ENCODE data around the gene ABCB1. TPM values are rescaled to one million over a fixed set of nuclear protein-coding genes. Genes with fewer than 3 reads are reported as not detected.

The ABCB1 gene
- polyA plus RNA-seq, 1 donor (not counting 4 experiments of a cell fraction or from before 2014, with no cell fraction given), result 0.13 TPM

GRCh38 chr7:87645446-87645845 is 44.8 kb upstream of the ABCB1 start:
- no peak overlapping the region for H2AFZ ChIP-seq (ENCODE audit: control insufficient read depth, low read length)
- no peaks in the 10 kb centered on the region for H3K79me2 ChIP-seq (ENCODE audit: control insufficient read depth, insufficient read depth, low read length)
- H3K9me1 ChIP-seq (ENCODE audit: control insufficient read depth, extremely low read depth, insufficient read depth, low read length), result no peaks in the 10 kb centered on the region
- H3K27me3 ChIP-seq (ENCODE audit: control insufficient read depth, extremely low read depth, insufficient read depth, low read length), result no peaks in the 10 kb centered on the region
- DNase-seq (ENCODE audit: low read depth, low spot score), result no peak
- H3K4me1 ChIP-seq (ENCODE audit: control insufficient read depth, extremely low read depth, insufficient read depth, low read length), result no peaks in the 10 kb centered on the region
- TF ChIP-seq EZH2 (IDR thresholded peaks at IDR 0.05; ENCODE audit: low read length) (no peak), CTCF (optimal IDR thresholded peaks at IDR 0.05 in 1 of 3, IDR thresholded peaks at IDR 0.05 in 1 of 3, conservative IDR thresholded peaks at IDR 0.05 in 1 of 3; ENCODE audit: extremely low read depth in 1 of 3, insufficient read depth in 2 of 3, low read length in 3 of 3) (no peak)
- dilution Hi-C loops (cut with MboI; ENCODE audit: extremely low pct_ligation_motif_present, low sequenced_read_pairs), result no loop called here
- FAIRE-seq, result no peak
- H3K4me2 ChIP-seq (ENCODE audit: control insufficient read depth, extremely low read depth, insufficient read depth, low read depth, low read length), result no peak overlapping the region
- no peaks in the 10 kb centered on the region for H4K20me1 ChIP-seq (ENCODE audit: control insufficient read depth, extremely low read depth, insufficient read depth, low read length)
- H3K9ac ChIP-seq (ENCODE audit: control insufficient read depth, extremely low read depth, insufficient read depth, low read length), result no peak overlapping the region
- H3K36me3 ChIP-seq (ENCODE audit: control insufficient read depth in 2 of 2, extremely low read depth in 1 of 2, insufficient read depth in 2 of 2, low read length in 2 of 2), result no peaks in the 10 kb centered on the region
- H3K4me3 ChIP-seq (ENCODE audit: control insufficient read depth in 2 of 3, extremely low read depth in 1 of 3, insufficient read depth in 2 of 3, low read depth in 1 of 3, low read length in 3 of 3), result no peak overlapping the region
- H3K27ac ChIP-seq (ENCODE audit: control insufficient read depth, insufficient read depth, low read length), result no peak overlapping the region
- no peaks in the 10 kb centered on the region for H3K9me3 ChIP-seq (ENCODE audit: control insufficient read depth, low read depth, low read length)

DNA sequence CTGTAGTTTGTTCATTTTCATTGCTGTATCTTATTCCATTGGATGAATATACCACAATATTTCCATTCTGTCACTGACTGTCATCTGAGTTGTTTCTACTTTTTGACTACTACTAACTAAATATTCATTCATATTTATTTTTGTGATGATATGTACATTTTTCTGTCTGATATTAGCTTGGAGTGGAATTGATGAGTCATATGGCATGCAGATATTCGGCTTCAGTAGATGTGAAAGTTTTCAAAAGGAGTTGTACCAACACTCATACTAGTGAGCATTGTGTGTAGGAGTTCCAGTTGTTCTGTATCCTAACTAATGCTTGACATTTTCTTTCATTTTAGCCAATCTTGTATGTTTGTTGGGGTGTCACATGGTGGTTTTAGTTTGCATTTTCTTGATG is 35.2 kb upstream of the ABCB1 start:
- dilution Hi-C loops (cut with MboI; ENCODE audit: extremely low pct_ligation_motif_present, low sequenced_read_pairs), result no loop called here
- Histone ChIP-seq H4K20me1 (ENCODE audit: control insufficient read depth, extremely low read depth, insufficient read depth, low read length) (no peaks in the 10 kb centered on the region), H3K4me2 (ENCODE audit: control insufficient read depth, extremely low read depth, insufficient read depth, low read depth, low read length) (no peak overlapping the region), H3K4me3 (ENCODE audit: control insufficient read depth in 2 of 3, extremely low read depth in 1 of 3, insufficient read depth in 2 of 3, low read depth in 1 of 3, low read length in 3 of 3) (no peak overlapping the region), H3K27ac (ENCODE audit: control insufficient read depth, insufficient read depth, low read length) (no peak overlapping the region), H3K9ac (ENCODE audit: control insufficient read depth, extremely low read depth, insufficient read depth, low read length) (no peak overlapping the region), H2AFZ (ENCODE audit: control insufficient read depth, low read length) (no peak overlapping the region), H3K9me1 (ENCODE audit: control insufficient read depth, extremely low read depth, insufficient read depth, low read length) (no peaks in the 10 kb centered on the region), H3K4me1 (ENCODE audit: control insufficient read depth, extremely low read depth, insufficient read depth, low read length) (no peaks in the 10 kb centered on the region), H3K36me3 (ENCODE audit: control insufficient read depth in 2 of 2, extremely low read depth in 1 of 2, insufficient read depth in 2 of 2, low read length in 2 of 2) (no peaks in the 10 kb centered on the region), H3K9me3 (ENCODE audit: control insufficient read depth, low read depth, low read length) (no peaks in the 10 kb centered on the region), H3K27me3 (ENCODE audit: control insufficient read depth, extremely low read depth, insufficient read depth, low read length) (no peaks in the 10 kb centered on the region), H3K79me2 (ENCODE audit: control insufficient read depth, insufficient read depth, low read length) (no peaks in the 10 kb centered on the region)
- DNase-seq (ENCODE audit: low read depth, low spot score), result no peak
- FAIRE-seq, result no peak
- TF ChIP-seq CTCF (optimal IDR thresholded peaks at IDR 0.05 in 1 of 3, IDR thresholded peaks at IDR 0.05 in 1 of 3, conservative IDR thresholded peaks at IDR 0.05 in 1 of 3; ENCODE audit: extremely low read depth in 1 of 3, insufficient read depth in 2 of 3, low read length in 3 of 3), result no peak
- no peak for TF ChIP-seq EZH2 (IDR thresholded peaks at IDR 0.05; ENCODE audit: low read length)

Measured in keratinocyte (primary cell).